ENCODE data around the gene TANC1. TPM values are rescaled to one million over a fixed set of nuclear protein-coding genes. Genes with fewer than 3 reads are reported as not detected.

The TANC1 gene
- total and polyA plus RNA-seq, 7 experiments from 2014 or later = 0.13 to 0.39 (median 0.22) TPM; not detected in 1

DNA sequence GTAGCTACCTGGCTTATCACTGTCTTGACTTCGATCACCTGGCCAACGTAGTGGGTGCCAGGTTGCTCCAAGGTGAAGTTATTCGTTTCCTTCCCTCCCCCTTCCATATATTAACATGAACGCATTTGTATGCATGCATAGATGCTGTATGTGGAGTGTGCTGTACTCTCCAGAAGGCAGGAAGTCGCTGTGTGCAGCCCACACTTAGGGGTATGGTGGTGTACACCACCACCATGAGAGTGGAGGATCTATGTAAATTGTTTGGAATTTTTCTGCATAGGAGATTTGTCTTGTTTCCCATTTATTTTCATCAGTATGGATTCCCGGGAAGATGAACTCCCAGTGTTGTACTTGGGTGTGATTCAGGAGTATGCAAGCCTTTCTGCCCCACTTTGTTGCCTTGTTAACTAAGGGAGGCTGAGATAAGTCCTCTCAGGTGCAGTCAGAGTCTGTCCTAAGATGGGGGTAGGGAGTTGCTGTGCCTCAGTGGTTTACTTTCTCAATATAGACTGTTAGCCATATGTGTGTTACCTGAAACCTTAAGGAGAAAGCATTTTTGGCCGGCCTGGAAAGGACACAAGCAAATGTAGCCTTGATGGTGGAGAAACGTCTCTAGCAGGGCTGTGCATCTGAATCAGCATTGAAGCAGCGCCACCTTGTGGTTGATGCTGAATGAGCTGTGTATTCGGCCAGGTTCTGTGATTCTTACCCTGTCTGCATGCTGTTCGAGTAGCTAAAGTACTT is 149.8 kb downstream of the TANC1 start:
- peak overlapping the region in 2 of 9 donors; percentile 23 to 34 for H3K27ac Mint-ChIP-seq
- Histone ChIP-seq H3K27ac (ENCODE audit: low read depth, low read length) (no peak overlapping the region), H3K36me3 (ENCODE audit: control insufficient read depth in 2 of 3, insufficient read depth in 3 of 3, low read length in 3 of 3) (no peaks in the 10 kb centered on the region), H3K27me3 (ENCODE audit: control insufficient read depth in 2 of 2, insufficient read depth in 2 of 2, low read length in 2 of 2) (no peaks in the 10 kb centered on the region), H3K4me3 (ENCODE audit: low read length) (no peak overlapping the region), H3K4me1 (ENCODE audit: control insufficient read depth in 2 of 2, insufficient read depth in 2 of 2, low read length in 2 of 2) (no peaks in the 10 kb centered on the region), H3K9me3 (ENCODE audit: control insufficient read depth in 2 of 3, low read length in 3 of 3) (no peaks in the 10 kb centered on the region)
- DNase-seq = peak; percentile 46 to 83 (median 72)
- no peaks in the 10 kb centered on the region for H3K36me3 Mint-ChIP-seq
- ChIA-PET CTCF (interaction anchor here (0.5 to 2.6 kb wide), 26 partner anchors 12 to 1559 kb away, joined by 3 to 20 read pairs (median 4); no protein-coding TSS in a partner anchor), POLR2A (interaction anchor here (0.6 kb wide), 1 partner anchor 167 kb away, joined by 3 read pairs; no protein-coding TSS in a partner anchor)
- peak; percentile 86 for ATAC-seq
- no peaks in the 10 kb centered on the region for H3K27me3 Mint-ChIP-seq
- no peak overlapping the region for H3K4me3 Mint-ChIP-seq
- peaks cover 0 to 13% (median 7%) of the 10 kb centered on the region in 7 donors for H3K4me1 Mint-ChIP-seq
- H3K9me3 Mint-ChIP-seq = peaks cover 0 to 6% (median 0%) of the 10 kb centered on the region in 11 donors
- intact Hi-C loops (cut with micrococcal nuclease) = loop anchor here (1.0 to 10.0 kb wide), 7 partner anchors 26 to 1093 kb away; partner anchors contain the start of gene TANC1 (in 1 of the 2)

- ChIA-PET CTCF (interaction anchor here (0.5 to 2.0 kb wide), 23 partner anchors 11 to 1560 kb away, joined by 3 to 20 read pairs (median 4); no protein-coding TSS in a partner anchor), POLR2A (interaction anchor here (0.6 kb wide), 2 partner anchors 27 to 167 kb away, joined by 3 read pairs; no protein-coding TSS in a partner anchor)
- Mint-ChIP-seq H3K9me3 (peaks cover 0 to 6% (median 0%) of the 10 kb centered on the region in 11 donors), H3K36me3 (no peaks in the 10 kb centered on the region), H3K27ac (peak overlapping the region in 1 of 9 donors; percentile 34), H3K4me1 (peaks cover under 1 to 18% (median 11%) of the 10 kb centered on the region in 7 donors), H3K4me3 (no peak overlapping the region), H3K27me3 (no peaks in the 10 kb centered on the region)
- no peak overlapping the region for H3K27ac ChIP-seq (ENCODE audit: low read depth, low read length)
- no peak for ATAC-seq
- no peaks in the 10 kb centered on the region for H3K27me3 ChIP-seq (ENCODE audit: control insufficient read depth in 2 of 2, insufficient read depth in 2 of 2, low read length in 2 of 2)
- H3K9me3 ChIP-seq (ENCODE audit: control insufficient read depth in 2 of 3, low read length in 3 of 3) = no peaks in the 10 kb centered on the region
- DNase-seq = no peak
- H3K4me1 ChIP-seq (ENCODE audit: control insufficient read depth in 2 of 2, insufficient read depth in 2 of 2, low read length in 2 of 2) = peaks cover 0 to under 1% of the 10 kb centered on the region in 2 donors
- H3K4me3 ChIP-seq (ENCODE audit: low read length) = no peak overlapping the region
- intact Hi-C loops (cut with micrococcal nuclease) = loop anchor here (1.0 to 10.0 kb wide), 7 partner anchors 27 to 1094 kb away; partner anchors contain the start of gene TANC1 (in 1 of the 2)
- H3K36me3 ChIP-seq (ENCODE audit: control insufficient read depth in 2 of 3, insufficient read depth in 3 of 3, low read length in 3 of 3) = no peaks in the 10 kb centered on the region
Observed at GRCh38 chr2:159118859-159119500, 150.5 kb downstream of the TANC1 start.

DNA sequence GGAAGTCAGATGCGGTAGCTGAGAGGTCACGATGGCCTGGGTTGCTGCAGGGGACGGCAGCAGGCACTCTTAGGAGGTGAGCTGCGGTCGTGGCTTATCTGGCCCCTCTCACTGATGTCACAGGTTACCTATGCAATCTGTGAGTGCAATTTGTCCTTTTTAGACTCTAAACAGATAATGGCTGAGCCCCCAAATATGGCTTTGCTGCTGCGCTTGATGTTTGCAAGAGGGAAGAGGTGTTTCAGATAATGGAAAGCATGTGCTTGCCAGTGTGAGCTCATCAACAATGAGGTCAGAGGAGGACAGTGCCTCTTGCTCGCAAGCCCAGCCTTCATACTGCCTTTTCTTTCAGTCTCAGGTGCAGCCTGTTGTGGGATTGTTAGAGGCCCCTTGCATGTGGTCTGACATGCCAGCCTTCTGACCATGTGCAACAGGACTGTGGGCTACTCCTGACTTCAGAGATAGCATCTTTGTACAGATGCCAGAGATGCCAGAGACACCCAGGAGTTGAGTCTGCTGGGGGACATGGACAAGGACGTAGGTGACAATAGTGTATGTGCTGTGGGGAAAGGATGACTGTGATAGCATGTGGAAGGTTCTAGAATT is 151.3 kb downstream of the TANC1 start:
- Mint-ChIP-seq H3K9me3 (peaks cover 0 to 6% (median 0%) of the 10 kb centered on the region in 11 donors), H3K4me3 (no peak overlapping the region), H3K36me3 (no peaks in the 10 kb centered on the region), H3K27ac (no peak overlapping the region), H3K4me1 (peaks cover 8 to 25% (median 19%) of the 10 kb centered on the region in 7 donors), H3K27me3 (no peaks in the 10 kb centered on the region)
- intact Hi-C loops (cut with micrococcal nuclease) = loop anchor here in 1 of 2 donors (2.0 to 10.0 kb wide), 3 partner anchors 155 to 1095 kb away; partner anchors contain the start of genes MARCHF7 and TANC1
- no peak for DNase-seq
- Histone ChIP-seq H3K27me3 (ENCODE audit: control insufficient read depth in 2 of 2, insufficient read depth in 2 of 2, low read length in 2 of 2) (no peaks in the 10 kb centered on the region), H3K9me3 (ENCODE audit: control insufficient read depth in 2 of 3, low read length in 3 of 3) (no peaks in the 10 kb centered on the region), H3K36me3 (ENCODE audit: control insufficient read depth in 2 of 3, insufficient read depth in 3 of 3, low read length in 3 of 3) (no peaks in the 10 kb centered on the region), H3K4me3 (ENCODE audit: low read length) (no peak overlapping the region), H3K27ac (ENCODE audit: low read depth, low read length) (no peak overlapping the region), H3K4me1 (ENCODE audit: control insufficient read depth in 2 of 2, insufficient read depth in 2 of 2, low read length in 2 of 2) (peaks cover 0 to 8% of the 10 kb centered on the region in 2 donors)
- ATAC-seq = no peak
- ChIA-PET CTCF (interaction anchor here (0.6 to 2.0 kb wide), 14 partner anchors 11 to 271 kb away, joined by 3 to 20 read pairs (median 6); no protein-coding TSS in a partner anchor), POLR2A (no interaction called here)

GRCh38 chr2:159123786-159124185 is 155.3 kb downstream of the TANC1 start:
- DNase-seq (no peak), ATAC-seq (no peak)
- Histone ChIP-seq H3K4me1 (ENCODE audit: control insufficient read depth in 2 of 2, insufficient read depth in 2 of 2, low read length in 2 of 2) (peaks cover 0 to 14% of the 10 kb centered on the region in 2 donors), H3K9me3 (ENCODE audit: control insufficient read depth in 2 of 3, low read length in 3 of 3) (no peaks in the 10 kb centered on the region), H3K27me3 (ENCODE audit: control insufficient read depth in 2 of 2, insufficient read depth in 2 of 2, low read length in 2 of 2) (no peaks in the 10 kb centered on the region), H3K27ac (ENCODE audit: low read depth, low read length) (no peak overlapping the region), H3K36me3 (ENCODE audit: control insufficient read depth in 2 of 3, insufficient read depth in 3 of 3, low read length in 3 of 3) (no peaks in the 10 kb centered on the region), H3K4me3 (ENCODE audit: low read length) (no peak overlapping the region)
- Mint-ChIP-seq H3K36me3 (no peaks in the 10 kb centered on the region), H3K27ac (peak overlapping the region in 8 of 9 donors; percentile 68 to 93 (median 84)), H3K4me1 (peaks cover 8 to 32% (median 26%) of the 10 kb centered on the region in 7 donors), H3K27me3 (no peaks in the 10 kb centered on the region), H3K4me3 (peak overlapping the region in 3 of 10 donors; percentile 34 to 63 (median 38)), H3K9me3 (no peaks in the 10 kb centered on the region)
- ChIA-PET POLR2A (interaction anchor here (0.6 kb wide), 1 partner anchor 37 kb away, joined by 3 read pairs; no protein-coding TSS in a partner anchor), CTCF (interaction anchor here (1.0 to 2.1 kb wide), 4 partner anchors 8 to 88 kb away, joined by 3 to 8 read pairs (median 4); no protein-coding TSS in a partner anchor)
- intact Hi-C loops (cut with micrococcal nuclease) = loop anchor here in 1 of 2 donors (2.0 to 10.0 kb wide), 3 partner anchors 27 to 591 kb away; partner anchors contain the start of genes MARCHF7 and WDSUB1

DNA sequence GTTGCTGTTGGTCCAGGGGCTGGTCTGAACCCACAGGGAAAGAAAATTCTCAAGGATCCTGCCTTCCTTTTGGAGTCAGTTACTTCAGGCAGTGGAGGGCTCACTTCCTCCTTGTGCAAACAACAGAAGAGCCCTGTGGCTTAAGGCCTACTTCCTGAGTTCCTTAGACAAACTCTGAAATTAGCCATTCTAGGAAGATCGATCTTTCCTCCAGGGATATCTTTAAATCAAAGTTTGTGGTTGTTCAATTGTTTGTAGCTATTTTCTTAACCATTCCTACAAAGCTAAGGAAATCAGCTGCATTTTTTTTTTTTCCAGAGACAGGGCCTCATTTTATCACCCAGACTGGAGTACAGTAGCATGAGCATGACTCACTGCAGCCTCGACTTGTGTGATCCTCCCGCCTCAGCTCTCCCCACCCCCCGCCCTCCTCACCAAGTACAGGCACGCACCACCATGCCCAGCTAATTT is 156.0 kb downstream of the TANC1 start:
- ChIA-PET CTCF (interaction anchor here (0.6 to 2.1 kb wide), 6 partner anchors 9 to 228 kb away, joined by 3 to 8 read pairs (median 4); no protein-coding TSS in a partner anchor), POLR2A (interaction anchor here (0.6 to 0.7 kb wide), 2 partner anchors 38 to 146 kb away, joined by 3 read pairs; no protein-coding TSS in a partner anchor)
- Mint-ChIP-seq H3K36me3 (no peaks in the 10 kb centered on the region), H3K27me3 (no peaks in the 10 kb centered on the region), H3K4me1 (peaks cover 8 to 35% (median 28%) of the 10 kb centered on the region in 7 donors), H3K4me3 (peak overlapping the region in 8 of 10 donors; percentile 3 to 63 (median 36)), H3K27ac (peak overlapping the region; percentile 43 to 93 (median 79)), H3K9me3 (no peaks in the 10 kb centered on the region)
- H3K36me3 ChIP-seq (ENCODE audit: control insufficient read depth in 2 of 3, insufficient read depth in 3 of 3, low read length in 3 of 3) = no peaks in the 10 kb centered on the region
- intact Hi-C loops (cut with micrococcal nuclease) = loop anchor here in 1 of 2 donors (2.0 to 10.0 kb wide), 3 partner anchors 26 to 590 kb away; partner anchors contain the start of genes MARCHF7 and WDSUB1
- DNase-seq (peak in 1 of 9 donors; percentile 11), ATAC-seq (peak; percentile 68)
- H3K27ac ChIP-seq (ENCODE audit: low read depth, low read length) = no peak overlapping the region
- no peaks in the 10 kb centered on the region for H3K9me3 ChIP-seq (ENCODE audit: control insufficient read depth in 2 of 3, low read length in 3 of 3)
- peaks cover 0 to 14% of the 10 kb centered on the region in 2 donors for H3K4me1 ChIP-seq (ENCODE audit: control insufficient read depth in 2 of 2, insufficient read depth in 2 of 2, low read length in 2 of 2)
- H3K4me3 ChIP-seq (ENCODE audit: low read length) = no peak overlapping the region
- H3K27me3 ChIP-seq (ENCODE audit: control insufficient read depth in 2 of 2, insufficient read depth in 2 of 2, low read length in 2 of 2) = no peaks in the 10 kb centered on the region

Data from naive thymus-derived CD4-positive, alpha-beta T cell (primary cell).